Endometrial microvascular endothelial cells (primary cell): ENCODE data around the gene PRKAR1A. TPM values are rescaled to one million over a fixed set of nuclear protein-coding genes. Genes with fewer than 3 reads are reported as not detected.
"Not testable (repeated sequence)": the region's sequence is repeated elsewhere in the genome, so short reads cannot be mapped to it uniquely, and the experiment has no call there.

Experiments
- in situ Hi-C: cut with HindIII; loops from 2 replicates; pipeline ENCODE4 v1.10.0; 2017; ENCODE audit warnings: low sequenced_read_pairs, low pct_unique_long_range_greater_than_20kb; ENCODE audit errors: inconsistent ontology term
- total RNA-seq: library from RNA; depleted of rRNA; stranded (reverse); fragments of >200 nt; gene quantifications from one replicate; pipeline ENCODE4 v1.2.3, GENCODE V29; 2015; ENCODE audit errors: inconsistent ontology term

Gene PRKAR1A
- total RNA-seq, 1 donor from 2014 or later: 243 TPM

DNA sequence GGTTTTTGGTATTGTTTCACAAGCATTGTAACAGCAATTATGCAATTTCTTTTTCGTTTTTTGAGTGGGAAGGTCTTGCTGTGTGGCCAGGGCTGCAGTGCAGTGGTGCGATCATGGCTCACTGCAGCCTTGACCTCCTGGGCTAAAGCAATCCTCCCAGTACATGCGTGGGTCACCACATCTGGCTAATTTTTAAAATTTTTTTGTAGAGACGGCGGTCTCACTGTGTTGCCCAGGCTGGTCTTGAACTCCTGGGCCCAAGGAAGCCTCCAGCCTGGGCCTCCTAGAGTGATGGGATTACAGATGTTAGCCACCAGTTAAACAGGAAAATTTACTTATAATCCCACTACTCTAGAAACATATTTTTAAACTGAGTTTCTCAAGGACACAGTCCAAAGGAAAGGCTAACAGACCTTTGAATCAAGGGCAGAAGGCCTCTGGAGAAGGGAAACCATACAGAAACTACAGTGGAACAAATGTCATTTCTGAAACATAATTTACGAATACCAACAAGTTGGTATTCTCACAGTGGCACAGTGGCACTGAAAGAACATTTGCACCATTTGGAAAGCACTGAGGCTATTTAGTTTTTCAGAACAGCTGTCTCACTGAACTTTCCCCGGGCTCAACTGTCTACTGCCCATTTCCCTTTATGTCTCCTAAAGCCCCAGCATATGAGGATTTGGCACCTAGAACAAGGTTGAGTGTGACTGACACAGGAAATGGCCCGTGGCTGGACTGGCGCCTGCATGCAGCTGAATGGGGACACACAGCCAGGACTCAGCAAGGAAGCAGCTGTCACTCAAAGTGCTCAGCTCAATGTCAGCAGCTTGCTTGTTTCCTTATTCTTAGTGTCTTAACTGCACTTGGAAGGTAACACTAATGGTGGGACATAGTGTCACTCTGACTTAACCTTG lies 2.8 kb upstream of the PRKAR1A start:
- in situ Hi-C loops: no loop called here

DNA sequence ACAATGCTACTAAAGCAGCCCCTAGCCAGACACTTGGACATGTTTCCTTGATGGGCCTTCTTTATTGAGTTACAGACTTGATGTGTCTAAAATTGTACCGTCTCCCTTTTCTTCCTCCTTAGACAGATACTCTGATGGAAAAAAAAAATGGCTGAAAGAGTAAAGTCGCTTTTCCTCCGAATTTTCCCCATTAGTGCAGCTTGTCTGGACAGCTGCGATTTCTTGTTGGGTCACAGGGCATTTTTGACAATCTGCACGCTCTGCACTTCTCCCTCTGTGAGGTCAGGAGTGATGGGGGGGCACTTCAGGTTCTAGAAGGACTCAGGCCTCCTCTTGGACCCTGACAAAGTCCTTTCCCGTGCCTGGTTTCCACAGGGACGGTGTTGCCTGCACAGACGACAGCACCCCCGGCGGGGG lies 968 bp upstream of the PRKAR1A start:
- in situ Hi-C loops: no loop called here

DNA sequence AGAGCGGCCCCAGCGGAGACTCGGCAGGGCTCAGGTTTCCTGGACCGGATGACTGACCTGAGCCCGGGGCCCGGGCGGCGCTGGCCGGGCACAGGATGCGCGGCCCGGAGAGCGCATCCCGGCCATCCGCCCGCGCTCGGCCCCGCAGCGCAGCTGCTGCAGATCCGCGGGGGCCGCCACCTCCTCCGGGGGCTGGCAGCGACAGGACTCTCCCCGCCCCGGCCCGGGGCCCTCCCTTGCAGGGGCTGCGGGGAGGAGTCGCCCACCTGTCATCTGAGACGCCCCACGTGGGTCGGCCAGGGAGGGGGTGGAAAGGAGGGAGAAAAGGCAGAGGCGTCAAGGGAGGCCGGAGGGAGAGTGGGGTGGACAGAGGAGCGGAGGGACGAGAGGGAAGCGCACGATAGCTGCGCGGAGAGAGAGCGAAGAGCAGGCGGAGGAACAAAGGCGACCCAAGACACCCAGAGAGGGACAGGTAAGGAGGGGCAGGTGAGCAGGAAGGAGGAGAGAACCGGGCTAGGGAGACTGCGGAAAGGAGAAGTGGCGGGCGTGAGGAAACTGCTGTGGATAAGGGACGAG lies 471 bp upstream of the PRKAR1A start:
- in situ Hi-C loops: no loop called here

DNA sequence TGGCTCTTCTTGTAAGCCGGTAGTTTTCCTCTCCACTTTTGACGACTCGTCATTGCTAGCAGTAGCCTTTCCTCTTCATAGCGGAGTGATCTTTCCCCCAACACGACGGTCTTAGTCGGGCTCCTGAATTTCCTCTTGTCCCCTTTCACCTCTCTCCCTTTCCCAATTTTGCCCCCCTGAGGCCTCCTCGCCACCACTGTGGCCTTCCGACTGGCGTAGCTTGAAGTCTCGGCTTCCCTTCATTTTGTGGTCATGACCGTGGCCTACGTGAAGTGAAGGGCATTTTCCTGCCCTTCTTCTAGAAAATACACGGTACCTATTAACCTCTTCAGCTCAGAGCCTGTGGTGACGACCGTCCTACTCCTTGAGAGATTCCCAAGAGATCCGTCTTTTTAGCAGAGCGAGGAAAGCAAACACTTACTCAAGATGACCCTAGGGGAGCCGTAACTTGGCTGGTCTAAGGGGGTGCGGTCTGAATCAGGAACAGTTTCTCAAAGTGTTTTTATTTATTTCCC lies 787 bp downstream of the PRKAR1A start:
- in situ Hi-C loops: no loop called here

DNA sequence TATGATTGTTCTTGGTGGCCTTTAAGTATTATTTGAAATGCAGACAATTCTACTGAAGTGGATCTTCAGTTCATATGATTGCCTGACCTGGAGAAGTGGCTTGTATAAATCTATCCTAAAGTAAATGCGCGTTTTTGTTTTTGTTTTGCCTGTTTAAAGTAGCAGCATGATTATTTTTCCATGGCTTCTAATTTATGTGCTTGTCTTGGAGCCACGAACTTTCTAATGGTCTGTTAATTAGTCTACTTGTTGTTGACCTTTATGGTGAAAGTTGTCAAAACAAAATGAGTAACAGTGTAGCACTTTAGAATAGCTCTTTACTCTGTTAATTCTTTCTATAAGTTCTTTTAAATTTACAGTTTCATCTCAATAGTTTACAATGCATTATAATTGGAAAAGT lies 1.7 kb downstream of the PRKAR1A start:
- in situ Hi-C loops: no loop called here

DNA sequence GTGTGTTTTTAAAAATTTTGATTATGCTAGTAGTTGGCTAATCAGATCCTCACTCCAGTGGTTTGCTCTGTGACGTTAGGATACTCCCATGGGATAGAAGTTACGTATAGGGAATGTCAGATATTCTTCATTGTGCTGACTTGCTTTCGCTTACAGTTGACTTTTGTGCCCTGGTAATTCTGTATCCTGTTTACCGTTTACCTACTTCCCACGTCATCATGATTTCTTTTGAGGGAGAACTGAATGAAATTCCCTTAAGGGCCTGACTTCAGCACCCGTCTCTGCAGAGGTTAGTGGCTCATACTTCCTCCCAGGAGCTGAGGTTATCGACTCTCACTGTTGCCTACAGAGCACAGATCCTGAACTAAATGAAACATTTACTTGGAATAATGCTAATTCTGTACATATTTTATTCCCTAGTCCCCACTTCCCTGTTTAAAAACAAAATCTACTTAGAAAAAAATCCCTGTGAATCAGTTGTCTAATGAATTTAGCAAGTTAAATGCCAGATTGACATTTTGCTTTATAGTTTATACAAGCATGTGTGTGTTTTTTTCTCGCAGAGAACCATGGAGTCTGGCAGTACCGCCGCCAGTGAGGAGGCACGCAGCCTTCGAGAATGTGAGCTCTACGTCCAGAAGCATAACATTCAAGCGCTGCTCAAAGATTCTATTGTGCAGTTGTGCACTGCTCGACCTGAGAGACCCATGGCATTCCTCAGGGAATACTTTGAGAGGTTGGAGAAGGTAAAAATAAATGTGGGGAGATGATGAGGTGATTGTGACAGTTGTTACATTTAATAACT lies 2.8 kb downstream of the PRKAR1A start:
- in situ Hi-C loops: no loop called here

DNA sequence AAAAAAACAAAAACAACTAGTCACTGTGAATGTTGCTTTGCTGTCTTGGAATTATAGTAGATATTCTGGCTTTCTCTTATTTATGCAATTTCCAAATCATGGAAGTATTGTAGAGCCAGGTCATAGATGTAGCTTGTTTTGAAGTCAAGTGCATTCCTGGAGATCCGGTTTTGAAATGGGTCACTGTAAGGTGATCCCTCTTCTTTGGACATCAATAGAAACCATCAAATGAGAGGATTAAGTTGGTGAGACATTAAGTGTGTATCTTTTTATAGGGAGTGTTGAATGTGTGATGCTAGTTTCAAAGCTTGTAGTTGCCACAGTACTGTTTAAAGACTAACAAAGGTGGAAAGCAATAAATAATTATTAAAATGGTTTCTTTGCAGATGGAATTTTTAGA lies 4.5 kb downstream of the PRKAR1A start:
- in situ Hi-C loops: no loop called here

DNA sequence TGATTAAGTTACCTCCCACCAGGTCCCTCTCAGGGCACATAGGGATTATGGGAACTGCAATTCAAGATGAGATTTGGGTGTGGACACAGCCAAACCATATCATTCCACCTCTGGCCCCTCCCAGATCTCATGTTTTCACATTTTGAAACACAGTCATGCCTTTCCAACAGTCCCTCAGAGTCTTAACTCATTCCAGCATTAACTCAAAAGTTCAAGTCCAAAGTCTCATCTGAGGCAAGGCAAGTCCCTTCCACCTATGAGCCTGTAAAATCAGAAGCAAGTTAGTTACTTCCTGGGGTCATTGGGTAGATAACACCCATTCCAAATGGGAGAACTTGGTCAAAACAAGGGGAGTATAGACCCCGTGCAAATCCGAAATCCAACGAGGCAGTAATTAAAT lies 5.4 kb downstream of the PRKAR1A start:
- in situ Hi-C loops: not testable (repeated sequence)

DNA sequence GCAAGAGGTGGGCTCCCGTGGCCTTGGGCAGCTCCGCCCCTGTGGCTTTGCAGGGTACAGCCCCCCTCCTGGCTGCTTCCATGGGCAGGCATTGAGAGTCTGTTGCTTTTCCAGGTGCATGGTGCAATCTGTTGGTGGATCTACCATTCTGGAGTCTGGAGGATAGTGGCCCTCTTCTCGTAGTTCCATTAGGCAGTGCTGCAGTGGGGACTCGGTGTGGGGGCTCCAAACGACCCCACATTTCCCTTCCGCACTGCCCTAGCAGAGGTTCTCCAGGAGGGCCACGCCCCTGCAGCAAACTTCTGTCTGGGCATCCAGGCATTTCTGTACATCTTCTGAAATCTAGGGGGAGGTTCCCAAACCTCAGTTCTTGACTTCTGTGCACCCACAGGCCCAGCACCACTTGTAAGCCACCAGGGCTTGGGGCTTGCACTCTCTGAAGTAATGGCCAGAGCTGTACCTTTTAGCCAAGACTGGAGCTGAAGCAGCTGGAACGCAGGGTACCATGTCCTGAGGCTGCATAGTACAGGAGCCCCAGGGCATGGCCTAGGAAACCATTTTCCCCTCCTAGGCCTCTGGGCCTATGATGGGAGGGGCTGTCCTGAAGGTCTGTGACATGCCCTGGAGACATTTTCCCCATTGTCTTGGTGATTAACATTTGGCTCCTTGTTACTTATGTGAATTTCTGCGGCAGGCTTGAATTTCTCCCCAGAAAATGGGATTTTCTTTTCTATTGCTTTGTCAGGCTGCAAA lies 6.0 kb downstream of the PRKAR1A start:
- in situ Hi-C loops: no loop called here

DNA sequence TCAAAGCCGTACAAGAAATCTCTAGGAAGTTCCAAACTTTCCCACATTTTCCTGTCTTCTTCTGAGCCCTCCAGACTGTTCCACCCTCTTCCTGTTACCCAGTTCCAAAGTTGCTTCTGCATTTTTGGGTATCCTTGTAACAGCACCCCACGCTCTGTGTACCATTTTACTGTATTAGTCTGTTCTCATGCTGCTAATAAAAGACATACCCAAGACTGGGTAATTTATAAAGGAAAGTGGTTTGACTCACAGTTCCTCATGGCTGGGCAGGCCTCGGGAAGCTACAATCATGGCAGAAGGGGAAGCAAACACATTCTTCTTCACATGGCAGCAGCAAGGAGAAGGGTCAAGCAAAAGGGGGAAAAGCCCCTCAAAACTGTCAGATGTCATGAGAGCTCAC lies 6.8 kb downstream of the PRKAR1A start:
- in situ Hi-C loops: not testable (repeated sequence)

DNA sequence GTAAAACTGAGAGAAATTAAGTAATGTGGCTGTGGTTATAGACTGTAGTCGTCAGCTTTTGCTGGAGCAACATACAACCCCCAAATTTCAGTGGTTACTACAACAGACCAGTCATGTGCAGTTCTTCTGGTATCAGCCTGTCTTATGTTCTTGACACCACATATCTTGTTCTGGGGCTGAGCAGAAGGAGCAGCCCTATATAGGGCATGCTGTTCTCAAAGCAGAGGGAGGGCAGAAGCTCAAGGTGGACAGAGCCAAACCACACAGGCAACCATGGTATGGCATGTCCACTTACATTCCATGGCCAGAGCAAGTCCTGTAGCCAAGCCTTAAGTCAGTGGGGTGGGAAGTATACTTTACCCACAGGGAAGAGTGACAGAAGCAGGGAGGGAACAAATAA lies 7.7 kb downstream of the PRKAR1A start:
- in situ Hi-C loops: no loop called here

DNA sequence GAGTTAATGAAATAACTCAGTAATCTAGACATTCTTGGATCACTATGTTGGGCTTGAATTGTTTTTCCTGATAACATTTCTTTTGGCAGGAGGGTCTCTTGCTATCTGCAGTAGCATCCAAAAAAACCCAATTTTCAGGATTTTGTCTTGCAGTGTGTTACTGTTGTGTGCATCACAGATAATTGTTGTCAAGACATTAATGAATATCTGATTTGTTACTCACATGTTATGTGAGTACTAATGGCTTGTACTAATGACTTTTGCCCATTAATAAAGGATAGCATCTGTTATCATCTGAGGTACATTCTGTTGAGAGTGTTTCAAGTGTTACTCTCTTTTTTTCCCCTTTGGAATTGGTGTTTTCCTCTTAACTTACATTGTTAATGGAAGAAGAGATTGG lies 10.0 kb downstream of the PRKAR1A start:
- in situ Hi-C loops: no loop called here

DNA sequence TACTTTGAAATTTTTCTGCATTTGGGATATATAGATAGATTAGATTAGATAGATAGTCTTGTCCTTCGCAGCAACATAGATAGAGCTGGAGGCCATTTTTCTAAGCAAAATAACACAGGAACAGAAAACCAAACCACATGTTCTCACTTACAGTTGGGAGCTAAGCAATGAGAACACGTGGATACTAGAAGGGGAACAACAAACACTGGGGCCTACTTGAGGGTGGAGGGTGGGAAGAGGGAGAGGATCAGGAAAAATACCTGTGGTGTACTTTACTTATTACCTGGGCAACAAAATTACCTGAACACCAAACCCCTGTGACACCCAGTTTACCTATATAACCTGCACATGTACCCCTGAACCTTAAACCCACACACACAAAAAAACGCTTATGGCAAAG lies 14.3 kb downstream of the PRKAR1A start:
- in situ Hi-C loops: loop anchor here (25.0 kb wide), 1 partner anchor 211 kb away; no protein-coding TSS in a partner anchor

DNA sequence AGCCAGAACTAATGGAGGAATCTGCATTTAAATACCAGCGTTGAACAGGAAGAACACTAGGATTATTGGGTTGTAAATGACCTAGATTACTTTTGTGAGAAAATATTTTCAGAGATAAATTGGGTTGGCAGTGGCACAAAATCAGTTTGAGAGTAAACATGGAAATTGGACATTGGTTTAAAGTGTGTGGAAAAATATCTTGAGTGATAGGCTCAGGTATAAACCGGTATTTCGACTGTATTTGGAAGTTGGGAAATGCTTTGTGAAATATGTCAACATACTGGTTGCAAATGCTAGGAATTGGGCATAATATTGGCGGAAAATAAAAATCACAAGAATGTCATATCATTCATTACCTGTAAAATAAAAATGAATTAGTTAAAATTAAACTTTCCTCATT lies 15.1 kb downstream of the PRKAR1A start:
- in situ Hi-C loops: loop anchor here (25.0 kb wide), 1 partner anchor 210 kb away; no protein-coding TSS in a partner anchor

DNA sequence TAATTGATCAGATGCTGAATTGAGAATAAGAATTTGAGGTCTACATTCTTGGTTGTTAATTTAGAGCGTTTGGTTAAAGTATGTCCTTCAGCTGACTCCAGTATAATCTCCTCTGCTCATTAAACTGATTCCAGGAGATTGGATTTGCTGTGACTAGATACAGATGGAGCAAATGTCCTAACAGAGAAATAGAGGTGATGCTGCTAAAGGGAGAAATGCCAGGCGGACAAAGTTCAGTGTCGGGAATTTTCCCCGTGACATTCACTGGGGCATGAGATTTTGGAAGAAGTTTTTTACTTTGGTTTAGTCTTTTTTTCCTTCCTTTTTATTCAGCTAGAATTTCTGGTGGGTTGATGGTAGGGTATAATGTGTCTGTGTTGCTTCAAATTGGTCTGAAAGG lies 19.0 kb downstream of the PRKAR1A start:
- in situ Hi-C loops: loop anchor here (25.0 kb wide), 1 partner anchor 206 kb away; no protein-coding TSS in a partner anchor

DNA sequence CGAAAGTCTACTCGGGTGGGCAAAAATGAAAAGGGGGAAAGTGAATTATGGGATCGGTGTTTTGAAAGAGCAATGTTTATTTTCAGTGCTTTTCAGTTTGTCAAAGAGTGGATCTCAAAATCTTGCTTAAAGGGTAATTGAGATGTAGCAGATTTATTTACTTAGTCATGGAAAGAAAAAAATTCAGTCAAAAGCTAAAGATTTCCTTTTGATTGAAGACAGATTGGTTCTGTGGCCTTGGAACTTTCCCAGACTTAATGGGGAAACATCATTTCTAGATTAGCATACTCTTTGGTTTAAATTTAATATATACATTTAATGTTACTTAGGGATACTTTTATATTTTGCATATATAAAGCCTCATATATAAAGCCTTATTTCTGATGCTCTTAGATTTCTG lies 20.6 kb downstream of the PRKAR1A start:
- in situ Hi-C loops: loop anchor here (25.0 kb wide), 1 partner anchor 204 kb away; no protein-coding TSS in a partner anchor

DNA sequence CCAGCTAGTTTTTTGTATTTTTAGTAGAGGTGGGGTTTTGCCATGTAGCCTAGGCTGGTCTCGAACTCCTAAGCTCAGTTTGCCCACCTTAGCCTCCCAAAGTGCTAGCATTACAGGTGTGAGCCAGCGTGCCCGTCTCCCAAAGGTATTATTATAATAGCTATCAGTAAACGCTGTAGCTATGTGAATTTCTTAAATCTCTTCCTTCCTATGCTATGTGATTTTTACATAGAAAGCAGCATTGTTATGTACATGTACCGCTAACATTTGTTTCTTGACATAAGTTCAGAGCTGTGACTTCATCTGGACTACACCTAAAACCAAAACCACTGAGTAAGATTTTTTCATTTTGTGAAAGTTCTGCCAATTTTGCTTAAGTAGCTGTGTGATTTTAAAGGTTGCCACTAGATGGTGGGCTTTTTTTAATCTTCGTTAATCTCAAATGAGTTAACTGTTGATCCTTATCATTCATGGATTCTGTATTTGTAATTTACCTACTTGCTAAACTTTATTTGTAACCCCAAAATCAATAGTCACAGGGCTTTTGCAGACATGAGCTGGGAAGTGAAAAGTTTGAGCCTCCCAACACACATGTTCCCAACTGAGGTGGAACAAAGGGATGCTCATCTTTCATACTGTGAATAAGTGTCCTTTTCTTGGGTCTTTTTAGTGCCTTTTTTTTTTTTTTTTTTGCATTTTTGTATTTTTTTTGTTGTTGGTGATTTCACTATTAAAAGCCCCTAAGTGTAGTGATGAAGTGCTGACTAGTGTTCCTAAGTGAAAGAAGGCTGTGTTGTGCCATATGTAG lies 21.9 kb downstream of the PRKAR1A start:
- in situ Hi-C loops: loop anchor here (25.0 kb wide), 1 partner anchor 203 kb away; no protein-coding TSS in a partner anchor

DNA sequence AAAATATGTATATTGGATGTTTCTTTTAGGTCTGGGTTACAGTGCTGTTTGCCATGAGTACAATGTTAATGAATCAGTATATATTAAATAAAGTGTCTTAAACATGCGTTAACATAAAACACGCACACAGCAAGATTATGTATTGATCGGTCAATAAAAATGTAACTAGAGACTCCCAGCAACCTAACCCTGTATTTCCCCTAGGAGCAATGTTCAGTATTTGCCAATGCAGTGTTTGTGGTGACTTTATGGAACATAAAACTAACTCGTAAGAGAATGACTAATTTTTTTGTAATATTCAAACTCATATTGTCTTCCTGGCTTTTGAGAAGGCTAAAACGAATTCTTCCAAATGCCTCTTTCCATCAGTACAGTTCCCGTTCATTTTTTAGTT lies 22.5 kb downstream of the PRKAR1A start:
- in situ Hi-C loops: loop anchor here (25.0 kb wide), 1 partner anchor 203 kb away; no protein-coding TSS in a partner anchor
